T47D (cell line): ENCODE measurements around the gene AHCYL1.

Experiments
- DNase-seq, 2 experiments: peaks; one replicate each; pipeline versions ENCODE4 v3.0.0 to v3.0.0-alpha.2; 2011 to 2012; ENCODE audit warnings: low read depth in 1 of 2, low spot score in 1 of 2
- JUND ChIP-seq: IDR thresholded peaks from 2 replicates; pipeline ENCODE4 v1.6.1; 2012; ENCODE audit warnings: low read depth
- in situ Hi-C: cut with HindIII; loops from 2 replicates; pipeline ENCODE4 v1.10.0; 2016; ENCODE audit warnings: low sequenced_read_pairs, low pct_unique_long_range_greater_than_20kb

Gene AHCYL1

GRCh38 chr1:110055493-110056284, 71.1 kb downstream of the AHCYL1 start:
- no peak for TF ChIP-seq JUND
- in situ Hi-C loops = no loop called here
- no peak for DNase-seq

GRCh38 chr1:110056285-110056683, 71.7 kb downstream of the AHCYL1 start:
- no peak for DNase-seq
- no peak for TF ChIP-seq JUND
- in situ Hi-C loops = no loop called here

GRCh38 chr1:110056776-110057175, 72.2 kb downstream of the AHCYL1 start:
- no peak for DNase-seq
- in situ Hi-C loops = no loop called here
- no peak for TF ChIP-seq JUND

- no peak for TF ChIP-seq JUND
These were observed 73.5 kb downstream of the AHCYL1 start for GRCh38 chr1:110057963-110058518.

GRCh38 chr1:110058591-110058990, 74.0 kb downstream of the AHCYL1 start:
- in situ Hi-C loops = no loop called here
- TF ChIP-seq JUND = no peak
- DNase-seq = no peak

More at GRCh38 chr1:110057963-110058518, 73.5 kb downstream of the AHCYL1 start:
- no peak for DNase-seq
- in situ Hi-C loops = no loop called here

GRCh38 chr1:110059133-110059863, 74.7 kb downstream of the AHCYL1 start:
- TF ChIP-seq JUND = no peak
- in situ Hi-C loops = no loop called here
- DNase-seq = no peak

GRCh38 chr1:110060034-110060661, 75.6 kb downstream of the AHCYL1 start:
- in situ Hi-C loops = no loop called here
- TF ChIP-seq JUND = no peak
- peak in 1 of 2 experiments; percentile 49 for DNase-seq

GRCh38 chr1:110060662-110061060, 76.1 kb downstream of the AHCYL1 start:
- in situ Hi-C loops = no loop called here
- no peak for TF ChIP-seq JUND
- no peak for DNase-seq

GRCh38 chr1:110061341-110061740, 76.8 kb downstream of the AHCYL1 start:
- no peak for DNase-seq
- in situ Hi-C loops = no loop called here
- no peak for TF ChIP-seq JUND

GRCh38 chr1:110062612-110063011, 78.0 kb downstream of the AHCYL1 start:
- no peak for TF ChIP-seq JUND
- DNase-seq = no peak
- in situ Hi-C loops = no loop called here

GRCh38 chr1:110063781-110064180, 79.2 kb downstream of the AHCYL1 start:
- in situ Hi-C loops = no loop called here
- DNase-seq = no peak
- no peak for TF ChIP-seq JUND

GRCh38 chr1:110064576-110065337, 80.2 kb downstream of the AHCYL1 start:
- in situ Hi-C loops = no loop called here
- no peak for TF ChIP-seq JUND

More at GRCh38 chr1:110064576-110065337, 80.2 kb downstream of the AHCYL1 start:
- DNase-seq = no peak
